ENCODE data around the gene GRIK4.
"Not testable (repeated sequence)": the region's sequence is repeated elsewhere in the genome, so short reads cannot be mapped to it uniquely, and the experiment has no call there.

The GRIK4 gene

DNA sequence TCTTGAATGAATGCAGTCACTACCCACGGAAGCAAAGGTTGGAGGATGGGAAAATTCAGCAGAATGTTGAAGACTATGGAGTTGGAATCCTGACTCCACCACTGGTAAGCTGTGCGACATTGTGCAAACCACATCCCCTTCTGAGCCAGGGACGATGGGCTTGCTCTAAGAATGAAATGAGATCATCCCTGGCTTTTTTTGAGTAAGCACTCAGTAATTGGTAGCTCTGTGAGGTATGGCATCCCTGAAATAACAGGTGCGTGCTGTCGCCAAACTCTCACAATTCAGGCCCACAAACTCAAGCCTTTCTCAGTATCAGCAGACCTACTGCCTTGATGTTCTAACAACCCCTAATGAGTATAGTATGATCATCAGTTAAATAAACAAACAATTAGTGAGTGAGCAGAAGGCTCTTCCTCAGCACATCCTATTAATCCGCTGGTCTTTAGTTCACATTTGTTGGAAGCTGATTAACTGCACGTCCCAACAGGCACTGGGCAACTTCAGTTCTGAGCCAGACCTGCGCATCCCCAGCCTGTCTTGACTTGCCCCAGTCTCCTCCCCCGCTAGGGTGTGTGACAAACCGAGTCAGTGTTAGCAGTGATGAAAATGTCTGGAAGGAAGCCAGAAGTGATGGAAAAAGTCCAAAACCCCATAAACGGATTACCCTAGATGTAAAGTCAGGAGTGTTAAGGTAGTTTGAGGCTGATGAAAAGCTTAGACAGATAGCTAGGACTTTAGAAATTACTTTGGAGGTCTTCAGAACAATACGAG lies 235.5 kb downstream of the GRIK4 start:
- no peak for DNase-seq (ENCODE audit: low read depth)

- no peak for DNase-seq (ENCODE audit: low read depth)
These were observed 236.6 kb downstream of the GRIK4 start for GRCh38 chr11:120747850-120748814.

DNA sequence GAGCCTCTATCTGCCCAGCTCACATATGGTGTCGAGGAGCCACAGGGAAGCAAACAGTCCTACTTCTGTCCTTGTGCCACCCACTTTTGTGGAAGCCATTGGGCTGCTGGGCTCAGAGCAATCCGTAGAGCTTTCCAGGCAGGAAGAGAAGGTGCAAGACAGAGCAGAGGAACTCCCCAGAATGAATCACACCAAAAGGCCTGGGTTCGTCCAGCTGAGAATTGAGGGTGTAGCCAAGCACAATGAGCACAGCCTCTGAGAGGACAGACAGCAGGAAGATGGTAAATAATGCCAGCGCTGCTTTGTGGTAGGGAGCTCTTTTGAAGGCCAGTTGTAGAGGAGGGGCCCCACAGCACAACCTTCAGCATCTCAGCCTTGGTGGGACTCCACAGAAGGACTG lies 237.8 kb downstream of the GRIK4 start:
- DNase-seq (ENCODE audit: low read depth) = no peak

GRCh38 chr11:120750647-120751549 lies 239.3 kb downstream of the GRIK4 start:
- no peak for DNase-seq (ENCODE audit: low read depth)

- no peak for DNase-seq (ENCODE audit: low read depth)
These were observed 240.0 kb downstream of the GRIK4 start for GRCh38 chr11:120751550-120751949.

GRCh38 chr11:120752668-120753067 lies 241.1 kb downstream of the GRIK4 start:
- DNase-seq (ENCODE audit: low read depth) = no peak

GRCh38 chr11:120756931-120757330 lies 245.4 kb downstream of the GRIK4 start:
- no peak for DNase-seq (ENCODE audit: low read depth)

- DNase-seq (ENCODE audit: low read depth) = no peak
These were observed 247.5 kb downstream of the GRIK4 start for GRCh38 chr11:120759046-120759445.

DNA sequence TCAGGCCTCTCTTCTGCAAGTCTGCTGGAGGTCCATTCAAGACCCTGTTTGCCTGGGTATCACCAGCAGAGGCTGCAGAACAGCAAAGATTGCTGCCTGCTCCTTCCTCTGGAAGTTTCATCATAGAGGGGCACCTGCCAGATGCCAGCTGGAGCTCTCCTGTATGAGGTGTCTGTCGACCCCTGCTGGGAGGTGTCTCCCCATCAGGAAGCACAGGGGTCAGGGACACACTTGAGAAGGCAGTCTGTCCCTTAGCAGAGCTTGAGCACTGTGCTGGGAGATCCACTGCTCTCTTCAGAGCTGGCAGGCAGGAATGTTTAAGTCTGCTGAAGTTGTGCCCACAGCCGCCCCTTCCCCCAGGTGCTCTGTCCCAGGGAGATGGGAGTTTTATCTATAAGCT lies 254.2 kb downstream of the GRIK4 start:
- DNase-seq (ENCODE audit: low read depth) = not testable (repeated sequence)

- no peak for DNase-seq (ENCODE audit: low read depth)
These were observed 254.8 kb downstream of the GRIK4 start for GRCh38 chr11:120766318-120766717.

GRCh38 chr11:120768949-120769348 lies 257.4 kb downstream of the GRIK4 start:
- DNase-seq (ENCODE audit: low read depth) = no peak

DNA sequence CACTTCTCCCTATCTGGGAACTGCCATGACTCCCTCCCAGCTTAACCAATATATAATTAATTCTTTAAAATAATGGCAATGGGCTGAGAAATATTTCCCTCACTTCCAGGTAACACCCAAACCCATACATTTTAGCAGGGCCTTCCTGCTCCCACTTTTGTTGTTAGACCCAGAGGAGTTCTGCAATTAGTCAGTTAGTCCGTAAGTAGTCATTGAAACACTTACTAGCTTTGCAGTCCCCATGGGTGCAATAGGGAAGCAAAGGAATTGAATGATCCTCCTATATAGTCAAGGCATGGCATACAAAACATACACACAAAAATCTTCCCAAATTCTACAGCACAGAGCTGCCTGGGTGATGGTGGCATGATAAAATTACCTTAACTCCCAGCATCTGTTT lies 258.4 kb downstream of the GRIK4 start:
- DNase-seq (ENCODE audit: low read depth) = no peak

- no peak for DNase-seq (ENCODE audit: low read depth)
These were observed 260.1 kb downstream of the GRIK4 start for GRCh38 chr11:120771551-120772060.

DNA sequence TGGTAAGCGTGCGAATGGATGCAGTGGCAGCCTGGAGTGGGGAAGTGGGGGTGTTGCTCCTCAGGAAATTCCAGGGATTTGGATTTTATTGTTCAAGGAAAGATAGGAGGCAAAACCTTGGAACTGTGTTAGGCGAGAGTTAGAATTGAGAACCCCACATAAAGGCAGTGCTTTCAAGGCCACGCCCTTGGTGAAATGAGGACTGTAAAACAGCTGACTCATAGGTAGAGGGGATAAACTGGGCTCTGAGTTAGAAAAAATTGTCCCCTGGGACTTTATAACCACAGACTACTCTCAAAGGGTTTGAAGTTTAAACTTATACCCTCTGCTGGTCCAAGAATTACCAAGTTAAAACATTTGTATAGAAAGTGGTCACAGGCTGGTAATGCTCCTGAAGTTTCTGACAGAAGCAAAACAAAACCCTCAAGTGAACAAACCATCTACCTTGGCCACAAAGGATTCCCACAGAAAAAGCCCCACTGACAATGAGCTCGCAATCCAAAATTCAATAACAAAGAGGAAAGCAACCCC lies 262.0 kb downstream of the GRIK4 start:
- DNase-seq (ENCODE audit: low read depth) = no peak

- DNase-seq (ENCODE audit: low read depth) = no peak
These were observed 263.2 kb downstream of the GRIK4 start for GRCh38 chr11:120774591-120775386.

DNA sequence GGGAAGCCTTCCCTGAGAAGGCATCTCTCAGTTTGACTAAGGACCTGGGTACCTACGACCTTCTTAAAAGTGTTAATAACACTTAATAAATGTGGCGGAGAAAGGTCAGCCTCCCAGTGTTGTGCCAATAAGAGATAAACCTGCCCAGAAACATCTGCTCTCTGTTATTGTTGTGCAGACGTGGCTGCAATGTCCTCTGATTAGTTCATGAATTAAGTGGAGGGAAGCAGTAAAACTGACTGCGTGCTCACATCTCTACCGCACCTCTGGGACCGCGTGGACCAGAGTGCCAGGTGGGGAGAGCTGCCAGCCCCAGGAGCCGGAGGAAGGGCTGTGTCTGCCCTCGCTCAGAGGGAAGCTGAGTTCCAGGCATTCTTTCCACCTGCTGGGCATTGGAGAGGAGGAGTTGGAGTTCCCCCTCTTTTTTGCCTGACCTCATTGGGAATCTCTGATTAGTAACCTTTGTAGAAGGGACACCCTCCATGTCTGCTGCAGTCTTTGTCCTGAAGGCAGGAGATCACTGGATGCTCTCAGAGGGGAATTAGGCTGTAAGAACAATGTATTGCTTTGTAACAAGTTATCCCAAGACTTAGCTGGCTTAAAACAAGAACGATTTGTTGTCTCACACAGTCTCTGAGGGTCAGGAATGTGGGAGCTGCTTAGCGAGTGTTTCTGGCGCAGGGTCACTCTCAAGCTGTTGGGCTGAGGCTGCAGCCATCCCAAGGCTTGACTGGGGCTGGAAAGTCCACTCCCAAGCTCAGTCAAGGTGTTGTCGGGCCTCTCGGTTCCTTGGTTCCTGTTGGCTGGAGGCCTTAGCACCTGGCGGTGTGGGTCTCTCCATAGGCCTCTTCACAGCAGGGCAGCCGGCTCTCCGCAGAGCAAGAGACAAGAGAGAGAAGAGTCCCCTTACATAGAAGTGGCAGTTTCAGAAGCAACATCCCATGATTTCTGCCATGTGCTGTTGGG lies 264.7 kb downstream of the GRIK4 start:
- DNase-seq (ENCODE audit: low read depth) = no peak

DNA sequence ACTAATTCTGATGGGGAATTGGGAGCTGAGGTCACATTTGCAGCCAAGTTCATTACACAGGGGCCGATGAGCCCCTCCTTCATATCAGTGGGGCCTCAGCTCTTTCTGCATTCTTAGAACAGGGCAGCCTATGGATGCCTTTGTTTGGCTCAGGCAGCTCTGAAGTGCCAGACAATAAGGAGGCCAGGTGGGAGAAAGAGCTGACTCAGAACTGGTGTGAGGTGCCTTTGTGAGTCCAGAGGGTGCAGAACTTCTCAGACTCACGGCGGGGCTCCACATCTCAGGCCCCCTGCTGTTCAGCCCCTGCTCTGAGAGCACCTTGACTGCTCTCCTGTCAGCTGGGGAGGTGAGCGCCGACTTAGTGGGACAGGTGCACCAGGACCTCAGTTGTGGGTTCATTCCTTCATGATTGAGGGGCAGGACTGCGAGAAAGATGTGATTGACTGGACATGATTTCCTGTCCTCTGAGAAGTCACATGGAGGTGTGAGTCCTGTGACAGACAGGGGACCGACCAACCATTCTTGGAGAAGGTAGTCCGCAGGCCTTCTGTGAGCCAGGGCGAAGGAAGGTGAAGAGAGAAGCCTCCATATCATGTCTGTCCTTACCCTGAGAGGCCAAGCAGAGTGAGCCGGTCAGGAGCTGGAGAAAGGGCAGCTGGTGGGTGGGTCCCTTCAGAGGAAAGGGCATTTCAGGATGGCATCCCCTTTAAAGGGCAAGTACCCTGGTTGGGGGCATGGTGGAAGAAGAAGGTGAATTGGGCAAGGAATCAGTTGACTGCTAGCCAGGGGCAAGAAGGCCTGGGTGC lies 267.3 kb downstream of the GRIK4 start:
- DNase-seq (ENCODE audit: low read depth) = no peak

GRCh38 chr11:120780239-120780638 lies 268.7 kb downstream of the GRIK4 start:
- DNase-seq (ENCODE audit: low read depth) = no peak

Data from activated T-cell treated with anti-CD3 and anti-CD28 coated beads for 48 hours (primary cell).